SKM-1 (cell line): Measurements from ENCODE around the gene PSMF1.
"Not testable (repeated sequence)": the region's sequence is repeated elsewhere in the genome, so short reads cannot be mapped to it uniquely, and the experiment has no call there.

Experiments used
- DNase-seq: peaks from one replicate; lab custom pipeline; 2025; ENCODE audit not compliant: unreplicated experiment; lab: John Stamatoyannopoulos, UW

Gene PSMF1

DNA sequence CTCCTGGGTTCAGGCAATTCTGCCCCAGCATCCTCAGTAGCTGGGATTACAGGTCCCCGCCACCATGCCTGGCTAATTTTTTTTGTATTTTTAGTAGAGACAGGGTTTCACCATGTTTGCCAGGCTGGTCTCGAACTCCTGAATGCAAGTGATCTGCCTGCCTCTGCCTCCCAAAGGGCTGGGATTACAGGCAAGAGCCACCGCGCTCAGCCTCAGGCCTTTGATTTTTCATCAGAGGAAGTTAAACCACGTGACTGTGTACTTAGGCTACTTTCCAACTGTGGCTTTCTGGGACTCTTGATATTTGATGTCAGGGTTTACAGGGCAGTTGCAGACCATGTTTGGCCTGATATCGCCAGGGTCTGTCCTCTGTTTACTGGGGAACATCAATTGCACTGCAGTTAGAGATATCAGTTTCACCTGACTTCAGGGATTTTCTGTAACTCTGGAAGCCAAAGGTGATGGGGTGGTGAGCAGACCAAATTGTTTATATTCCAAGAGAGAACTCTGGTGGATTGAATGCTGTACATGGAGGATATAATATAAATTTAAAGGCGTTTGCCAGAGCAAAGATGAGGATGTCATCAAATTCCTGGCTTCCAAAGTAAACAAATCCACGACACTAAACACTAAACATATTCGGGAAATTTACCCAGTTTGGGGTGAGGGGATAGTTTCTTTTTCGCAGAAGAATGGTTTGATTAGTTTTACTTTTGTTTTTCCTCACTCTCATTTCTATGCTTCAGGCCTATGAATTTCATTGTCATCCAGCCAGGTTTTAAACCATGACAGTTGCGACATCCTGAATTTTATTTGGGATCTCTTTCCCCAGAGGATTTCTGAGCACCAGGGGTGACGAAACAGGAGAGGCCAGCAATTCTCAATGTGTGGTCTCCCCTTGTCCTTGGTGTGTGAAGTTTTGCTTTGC, 4.2 kb downstream of the PSMF1 start:
- no peak for DNase-seq

DNA sequence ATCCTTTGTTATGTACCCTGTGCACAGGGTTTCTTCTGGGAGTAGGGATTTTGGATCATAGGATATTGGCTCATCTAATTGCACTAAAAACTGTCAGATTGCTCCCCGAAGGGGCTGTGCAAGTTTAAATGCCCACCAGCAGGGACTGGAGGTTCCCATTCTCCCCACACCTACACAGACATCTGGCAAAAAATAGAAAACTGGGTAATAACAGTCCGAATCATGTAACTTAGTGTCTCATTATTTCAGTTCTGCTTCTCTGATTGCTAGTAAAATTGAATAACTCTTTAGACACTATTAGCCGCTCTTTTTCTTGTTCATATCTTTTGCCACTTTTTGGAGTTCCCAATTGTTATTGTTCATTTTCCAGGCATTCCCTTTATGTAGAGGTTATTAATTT, 5.3 kb downstream of the PSMF1 start:
- DNase-seq, result no peak

DNA sequence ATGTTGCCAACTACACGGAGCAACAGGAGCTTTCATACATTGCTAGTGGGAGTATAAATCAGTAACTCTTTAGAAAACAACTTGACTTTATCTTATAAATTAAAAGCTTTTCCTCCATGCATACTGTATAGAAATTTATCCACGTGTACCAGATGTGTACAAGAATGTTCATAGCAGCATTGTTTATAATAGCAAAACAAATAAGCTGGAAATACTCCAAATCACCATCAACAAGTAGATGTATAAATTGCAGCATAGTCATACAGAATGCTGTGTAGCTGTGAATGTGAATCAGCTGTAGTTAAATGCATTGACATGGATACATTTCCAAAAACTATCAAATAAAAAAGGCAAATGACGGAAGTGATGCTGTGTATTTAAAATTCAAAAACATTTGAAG, 6.0 kb downstream of the PSMF1 start:
- no peak for DNase-seq

DNA sequence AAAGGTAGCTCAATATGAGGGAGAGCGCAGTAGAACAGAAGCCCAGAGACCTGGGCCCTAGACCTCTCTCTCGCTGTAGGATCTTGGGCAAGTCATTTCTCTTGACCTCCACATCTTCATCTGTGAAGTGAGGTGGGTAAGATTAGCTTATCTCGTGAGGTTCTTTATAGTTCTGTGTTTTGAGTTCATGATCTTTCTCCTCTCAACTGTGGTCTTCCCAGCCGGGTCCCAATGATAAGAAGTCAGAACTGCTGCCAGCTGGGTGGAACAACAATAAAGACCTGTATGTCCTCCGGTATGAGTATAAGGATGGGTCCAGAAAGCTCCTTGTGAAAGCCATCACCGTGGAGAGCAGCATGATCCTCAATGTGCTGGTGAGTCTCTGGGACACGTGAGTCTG, 6.9 kb downstream of the PSMF1 start:
- DNase-seq, result no peak

DNA sequence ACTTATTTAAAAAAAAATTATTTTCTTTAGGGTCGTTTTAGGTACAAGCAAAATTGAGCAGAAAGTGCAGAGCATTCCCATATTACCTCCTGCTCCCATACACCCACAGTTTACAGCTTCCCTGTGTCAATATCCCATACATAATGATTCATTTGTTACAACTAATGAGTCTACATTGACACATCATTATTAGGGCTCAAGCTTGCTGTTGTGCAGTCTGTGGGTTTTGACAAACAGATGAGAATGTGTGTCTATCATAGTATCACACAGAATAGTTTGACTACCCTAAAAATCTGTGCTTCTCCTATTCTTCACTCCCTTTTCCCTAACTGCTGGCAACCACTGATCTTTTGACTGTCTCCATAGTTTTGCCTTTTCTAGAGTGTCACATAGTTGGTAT, 9.4 kb downstream of the PSMF1 start:
- DNase-seq, result no peak

DNA sequence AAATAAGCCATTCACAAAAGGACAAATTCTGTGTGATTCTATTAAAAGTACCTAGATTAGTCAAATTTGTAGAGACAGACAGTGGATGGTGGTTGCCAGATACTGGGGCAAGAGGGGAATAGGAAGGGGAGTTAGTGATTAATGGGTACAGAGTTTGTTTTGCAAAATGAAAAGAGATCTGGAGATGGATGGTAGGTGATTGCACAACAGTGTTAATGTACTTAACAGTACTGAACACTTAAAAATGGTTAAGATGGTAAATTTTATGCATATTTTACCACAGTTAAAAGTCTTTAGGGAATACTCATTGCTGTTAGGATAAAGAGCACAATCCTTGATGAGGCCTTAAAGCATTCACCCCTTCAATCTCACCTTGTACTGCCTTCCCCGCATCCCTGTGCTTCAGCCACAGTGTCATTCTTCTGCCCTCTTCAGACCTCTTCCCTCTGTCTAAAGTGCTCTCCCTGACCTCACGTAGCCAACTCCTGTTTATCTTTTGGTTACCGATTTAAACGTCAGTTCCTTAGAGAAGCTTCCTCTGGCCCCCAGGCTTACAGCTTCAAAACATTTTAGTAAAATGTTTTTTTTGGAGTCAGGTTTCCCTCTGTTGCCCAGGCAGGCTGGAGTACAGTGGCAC, 11.8 kb downstream of the PSMF1 start:
- no peak for DNase-seq

DNA sequence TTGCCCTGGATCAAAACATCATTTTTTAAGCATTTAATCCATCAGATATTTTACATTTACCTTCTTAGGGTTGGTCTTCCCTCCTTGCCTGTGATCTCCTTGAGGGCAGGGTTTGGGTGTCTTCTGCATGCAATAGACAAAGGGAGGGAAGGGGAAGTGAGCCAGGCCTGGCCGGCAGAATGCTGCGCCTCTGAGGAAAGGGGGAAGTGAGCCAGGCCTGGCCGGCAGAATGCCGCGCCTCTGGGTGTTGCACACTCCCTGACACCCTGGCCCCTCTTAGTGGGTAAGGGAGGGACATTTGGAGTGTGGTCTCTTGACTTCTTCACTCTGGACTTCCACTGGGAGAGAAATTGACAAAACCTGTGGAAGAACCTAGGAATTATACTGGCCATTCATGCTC, 12.4 kb downstream of the PSMF1 start:
- DNase-seq, result peak; percentile 25

DNA sequence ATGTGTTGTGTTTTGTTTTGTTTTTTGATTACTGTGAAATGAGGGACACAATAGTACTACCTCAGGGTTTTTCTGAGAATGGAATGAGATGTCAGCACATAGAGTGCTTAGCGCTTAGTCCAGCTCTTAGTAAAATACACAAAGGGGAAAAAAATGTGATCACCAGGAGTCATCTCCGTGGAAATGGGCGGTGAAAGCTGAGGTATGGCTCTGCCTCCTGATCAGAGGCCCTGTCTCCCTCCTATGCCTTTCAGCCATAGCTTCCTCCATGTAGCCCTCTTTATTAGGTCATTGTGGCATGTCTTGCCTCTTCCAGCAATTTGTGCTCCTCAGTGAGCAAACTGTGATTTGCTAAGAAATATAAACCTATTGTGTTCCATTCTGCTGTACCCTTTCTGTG, 13.0 kb downstream of the PSMF1 start:
- DNase-seq, result no peak

DNA sequence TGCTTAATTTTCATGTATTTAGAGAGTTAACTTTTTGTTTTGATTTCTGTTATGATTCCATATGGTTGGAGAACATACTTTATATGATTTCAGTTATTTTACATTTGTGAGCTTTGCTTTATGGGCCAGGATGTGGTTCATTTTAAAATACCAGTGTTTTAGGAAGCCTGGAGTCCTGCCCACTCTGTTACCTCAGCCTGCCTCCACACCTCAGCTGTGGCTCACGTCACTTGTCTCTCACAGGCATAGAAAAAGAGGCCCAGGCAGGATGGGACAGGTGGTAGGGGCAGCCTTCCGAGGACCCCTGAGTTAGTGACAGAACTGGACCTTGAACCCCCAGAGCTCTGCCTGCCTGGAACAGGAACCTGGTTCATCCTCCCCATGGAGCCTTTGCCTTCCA, 16.0 kb downstream of the PSMF1 start:
- DNase-seq, result no peak

DNA sequence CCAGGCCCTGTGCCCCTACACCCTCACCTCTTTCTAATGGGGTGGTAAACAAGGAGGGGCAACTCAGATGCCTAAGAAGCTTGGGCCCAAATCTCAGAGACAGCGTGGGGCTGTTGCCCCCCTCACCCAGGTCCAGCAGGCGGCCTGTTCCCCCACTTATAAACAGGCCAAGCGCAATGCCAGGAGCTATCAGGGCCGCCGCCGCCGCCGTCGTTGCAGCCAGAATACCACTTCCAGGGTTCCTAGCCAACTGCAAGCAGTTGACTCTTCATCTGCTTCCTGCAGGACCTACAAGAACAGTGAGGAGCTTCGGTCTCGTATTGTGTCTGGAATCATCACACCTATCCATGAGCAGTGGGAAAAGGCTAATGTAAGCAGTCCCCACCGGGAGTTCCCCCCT, 16.4 kb downstream of the PSMF1 start:
- DNase-seq, result no peak

DNA sequence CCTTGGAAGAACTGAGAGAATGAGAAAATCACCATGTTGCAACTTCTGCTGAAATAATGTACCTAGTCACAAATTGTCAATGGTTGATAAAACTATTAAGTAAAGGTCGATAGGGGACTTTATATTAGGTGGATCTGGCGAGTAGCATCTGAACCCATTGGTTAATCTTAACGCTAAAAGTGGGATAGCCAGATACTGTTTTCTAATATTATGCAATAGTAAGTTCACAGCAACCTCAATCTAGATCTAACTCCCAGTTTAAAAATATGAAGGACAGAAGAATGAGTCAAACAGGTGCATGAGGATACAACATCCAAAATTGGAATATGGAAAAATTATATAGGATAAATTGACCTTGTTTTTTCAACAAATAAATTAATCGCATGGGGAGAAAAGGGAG, 18.8 kb downstream of the PSMF1 start:
- DNase-seq, result no peak

DNA sequence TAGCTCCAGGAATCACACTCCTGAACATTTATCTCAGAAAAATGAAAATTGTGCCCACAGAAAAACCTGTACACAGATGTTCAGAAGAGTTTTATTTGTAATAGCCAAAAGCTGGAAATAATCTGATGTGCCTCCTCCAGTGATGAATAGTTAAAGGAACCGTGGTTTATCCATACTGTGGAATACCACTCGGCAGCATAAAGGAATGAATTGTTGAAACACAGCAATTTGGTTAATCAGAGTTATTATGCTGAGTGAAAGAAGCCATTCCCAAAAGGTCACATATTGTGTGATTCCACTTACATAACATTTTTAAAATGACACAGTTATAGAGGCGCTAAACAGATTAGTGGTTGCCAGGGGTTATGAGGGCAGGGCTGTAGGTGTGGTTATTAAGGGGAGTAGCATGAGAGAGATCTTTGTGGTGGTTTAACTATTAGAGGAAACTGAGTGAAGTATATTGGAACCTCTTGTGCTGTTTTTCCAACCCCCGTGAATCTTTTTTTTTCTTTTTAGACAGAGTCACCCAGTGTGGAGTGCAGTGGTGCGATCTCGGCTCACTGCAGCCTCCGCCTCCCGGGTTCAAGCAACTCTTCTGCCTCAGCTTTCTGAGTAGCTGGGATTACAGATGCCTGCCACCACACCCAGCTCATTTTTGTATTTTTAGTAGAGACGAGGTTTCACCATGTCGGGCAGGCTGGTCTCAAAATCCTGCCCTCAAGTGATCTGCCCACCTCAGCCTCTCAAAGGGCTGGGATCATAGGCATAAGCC, 26.2 kb downstream of the PSMF1 start:
- DNase-seq, result no peak

DNA sequence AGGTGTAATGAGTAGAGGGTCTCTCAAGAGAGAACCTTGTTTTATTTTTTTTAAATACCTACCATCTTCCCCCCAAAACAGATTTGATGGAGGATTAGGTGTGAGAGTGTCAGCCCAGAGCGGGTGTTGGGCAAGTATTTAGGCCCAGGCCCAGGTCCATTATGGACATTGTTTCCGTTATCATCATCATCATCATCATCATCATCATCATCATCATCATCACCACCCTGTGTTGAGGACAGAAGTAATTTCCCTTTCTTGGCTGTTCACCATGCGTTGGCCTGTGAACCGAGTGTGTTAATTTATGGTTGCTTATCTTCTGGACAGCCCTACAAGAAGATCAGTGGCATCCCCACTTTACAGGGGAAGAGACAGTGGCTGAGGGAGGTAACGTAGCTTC, 28.6 kb downstream of the PSMF1 start:
- DNase-seq, result no peak

DNA sequence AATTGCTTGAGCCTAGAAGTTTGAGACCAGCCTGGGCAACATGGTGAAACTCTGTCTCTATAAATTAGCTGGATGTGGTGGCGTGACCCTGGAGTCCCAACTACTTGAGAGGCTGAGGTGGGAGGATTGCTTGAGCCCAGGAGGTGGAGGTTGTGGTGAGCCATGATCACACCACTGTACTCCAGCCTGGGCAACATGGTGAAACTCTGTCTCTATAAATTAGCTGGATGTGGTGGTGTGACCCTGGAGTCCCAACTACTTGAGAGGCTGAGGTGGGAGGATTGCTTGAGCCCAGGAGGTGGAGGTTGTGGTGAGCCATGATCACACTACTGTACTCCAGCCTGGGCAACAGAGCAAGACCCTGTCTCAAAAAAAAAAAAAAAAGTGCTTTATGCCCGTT, 31.4 kb downstream of the PSMF1 start:
- not testable (repeated sequence) for DNase-seq

DNA sequence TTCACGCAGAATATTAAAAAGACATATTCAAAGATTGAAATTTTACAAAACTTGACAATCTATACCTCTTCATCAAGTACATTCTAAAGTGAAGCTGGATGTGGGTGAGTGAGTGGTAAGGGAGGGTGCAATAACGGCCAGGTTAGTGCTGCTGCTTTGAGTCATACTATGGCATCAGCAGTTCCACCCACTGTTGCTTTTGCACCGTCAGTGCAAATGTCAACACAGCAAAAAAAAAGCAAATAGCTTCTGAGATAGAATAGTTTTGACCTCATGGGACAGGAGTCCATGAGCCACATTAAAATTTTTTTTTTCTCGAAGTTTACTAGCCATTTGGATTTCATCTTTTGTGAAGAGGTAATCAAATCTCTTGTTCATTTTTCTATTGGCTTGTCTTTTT, 31.8 kb downstream of the PSMF1 start:
- no peak for DNase-seq

DNA sequence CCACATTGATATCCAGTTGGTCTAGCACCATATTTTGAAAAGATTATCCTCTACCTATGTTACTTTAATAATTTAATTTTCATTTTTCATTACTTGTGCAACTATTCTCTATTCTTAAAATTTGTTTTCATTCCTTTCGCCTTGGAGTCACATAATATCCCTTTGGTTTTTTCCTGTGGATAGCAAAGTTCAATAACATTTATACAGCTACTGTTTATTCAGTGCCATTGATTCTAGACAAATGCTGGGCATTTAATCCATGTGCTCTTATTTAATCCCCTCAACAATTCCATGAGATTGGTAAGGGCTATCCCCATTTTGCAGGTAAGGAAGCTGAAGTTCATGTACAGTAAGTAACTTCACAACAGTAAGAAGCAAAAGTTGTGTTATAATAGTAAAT, 32.6 kb downstream of the PSMF1 start:
- no peak for DNase-seq

DNA sequence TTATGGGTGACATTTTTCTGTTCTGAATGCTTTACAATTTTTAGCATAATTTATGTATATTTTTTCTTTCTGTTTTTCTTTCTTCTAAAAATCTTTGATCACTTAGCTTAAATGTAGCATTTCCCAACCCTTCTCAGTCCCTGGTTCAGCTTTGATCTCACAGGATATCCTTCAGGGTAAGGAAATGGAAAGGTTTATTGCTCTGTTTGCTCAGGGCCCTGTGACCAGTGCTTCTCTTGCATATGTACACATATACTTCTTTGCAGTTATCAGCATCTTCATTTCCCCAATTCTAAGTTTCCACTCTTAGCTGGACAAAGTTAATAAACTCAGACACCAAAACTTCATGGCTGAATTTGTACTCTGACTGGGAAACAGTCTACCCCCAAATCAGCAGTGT, 35.8 kb downstream of the PSMF1 start:
- no peak for DNase-seq

DNA sequence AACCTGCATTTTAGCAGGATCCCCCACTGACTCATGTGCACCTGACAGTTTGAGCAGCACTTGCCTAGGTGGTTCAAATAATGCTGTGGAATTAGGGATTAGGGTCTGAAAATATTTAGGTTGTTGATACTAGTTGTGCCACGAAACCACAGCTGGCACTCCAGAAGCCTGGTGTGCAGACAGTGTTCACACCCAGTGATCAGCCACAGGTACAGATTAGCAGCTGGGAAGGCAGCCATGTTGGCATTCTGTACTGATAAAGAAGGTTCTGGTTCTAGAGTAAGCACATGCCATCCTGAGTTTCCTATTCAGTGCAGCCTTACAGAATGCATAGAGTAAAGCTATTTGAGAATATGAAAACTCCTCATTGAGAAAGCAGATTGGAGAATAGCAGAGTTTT, 36.3 kb downstream of the PSMF1 start:
- no peak for DNase-seq

DNA sequence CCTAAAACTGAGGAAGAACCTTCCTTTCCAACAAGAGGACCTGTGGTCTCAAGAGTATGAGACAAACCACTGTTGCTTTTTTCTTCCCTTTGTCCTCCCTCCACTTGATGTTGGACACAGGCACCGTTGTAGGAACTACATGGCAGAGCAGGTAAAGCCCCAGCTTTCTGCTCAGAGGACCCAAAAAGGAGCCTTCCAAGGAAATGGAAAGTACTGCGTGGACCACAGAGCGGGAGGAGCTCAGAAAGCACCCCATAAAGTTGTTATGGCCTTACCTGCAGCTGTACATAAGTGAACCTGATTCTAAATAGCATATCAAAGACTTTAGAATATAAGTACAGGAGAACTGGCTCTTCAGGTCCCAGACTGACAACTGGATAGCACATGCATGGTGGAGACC, 36.9 kb downstream of the PSMF1 start:
- DNase-seq, result no peak

DNA sequence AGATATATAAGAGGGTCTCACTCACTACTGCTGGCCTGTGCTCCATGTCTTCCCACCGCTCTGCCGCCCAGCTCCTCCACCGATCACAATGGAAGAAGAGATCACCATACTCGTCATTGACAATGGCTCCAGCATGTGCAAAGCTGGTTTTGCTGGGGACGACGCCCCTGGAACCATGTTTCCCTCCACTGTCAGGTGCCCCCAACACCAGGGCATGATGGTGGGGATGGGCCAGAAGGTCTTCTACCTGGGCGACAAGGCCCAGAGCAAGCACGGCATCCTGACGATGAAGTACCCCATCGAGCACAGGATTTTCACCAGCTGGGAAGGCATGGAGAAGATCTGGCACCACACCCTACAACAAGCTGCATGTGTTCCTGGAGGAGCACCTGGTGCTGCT, 42.1 kb downstream of the PSMF1 start:
- no peak for DNase-seq

DNA sequence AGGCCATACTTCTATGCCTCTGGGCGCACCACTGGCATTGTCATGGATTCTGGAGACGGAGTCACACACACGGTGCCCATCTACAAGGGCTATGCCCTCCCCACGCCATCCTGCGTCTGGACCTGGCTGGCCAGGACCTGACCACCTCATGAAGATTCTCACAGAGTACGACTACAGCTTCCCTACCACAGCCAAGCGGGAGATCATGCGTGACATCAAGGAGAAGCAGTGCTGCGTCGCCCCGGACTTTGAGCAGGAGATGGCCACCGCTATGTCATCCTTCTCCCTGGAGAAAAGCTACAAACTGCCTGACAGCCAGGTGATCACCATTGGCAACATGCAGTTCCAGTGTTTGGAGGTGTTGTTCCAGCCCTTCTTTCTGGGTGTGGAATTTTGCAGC, 42.6 kb downstream of the PSMF1 start:
- DNase-seq, result no peak

DNA sequence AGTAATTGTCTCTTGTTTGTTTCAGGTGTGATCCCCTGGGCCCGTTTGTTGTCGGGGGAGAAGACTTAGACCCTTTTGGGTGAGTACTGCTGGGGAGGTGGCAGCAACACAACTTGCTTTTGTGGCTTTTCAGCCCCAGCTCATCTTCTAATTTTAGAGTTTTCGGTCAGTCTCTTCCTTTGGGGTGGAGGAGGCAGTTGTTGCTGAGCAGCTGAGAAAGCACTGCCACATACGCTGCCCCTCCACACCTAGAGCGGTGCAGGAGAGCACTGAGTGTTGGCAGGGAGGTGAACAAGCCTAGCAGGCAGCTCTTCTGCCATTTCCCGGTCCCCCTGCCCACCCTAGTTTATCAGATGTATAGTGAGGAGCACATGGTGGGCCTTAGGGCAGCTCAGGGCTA, 44.7 kb downstream of the PSMF1 start:
- DNase-seq, result no peak
